ENCODE data around the gene HCST.
A peak's percentile ranks its signal among the peaks of the same experiment; 100 is the strongest.

HCST gene

DNA sequence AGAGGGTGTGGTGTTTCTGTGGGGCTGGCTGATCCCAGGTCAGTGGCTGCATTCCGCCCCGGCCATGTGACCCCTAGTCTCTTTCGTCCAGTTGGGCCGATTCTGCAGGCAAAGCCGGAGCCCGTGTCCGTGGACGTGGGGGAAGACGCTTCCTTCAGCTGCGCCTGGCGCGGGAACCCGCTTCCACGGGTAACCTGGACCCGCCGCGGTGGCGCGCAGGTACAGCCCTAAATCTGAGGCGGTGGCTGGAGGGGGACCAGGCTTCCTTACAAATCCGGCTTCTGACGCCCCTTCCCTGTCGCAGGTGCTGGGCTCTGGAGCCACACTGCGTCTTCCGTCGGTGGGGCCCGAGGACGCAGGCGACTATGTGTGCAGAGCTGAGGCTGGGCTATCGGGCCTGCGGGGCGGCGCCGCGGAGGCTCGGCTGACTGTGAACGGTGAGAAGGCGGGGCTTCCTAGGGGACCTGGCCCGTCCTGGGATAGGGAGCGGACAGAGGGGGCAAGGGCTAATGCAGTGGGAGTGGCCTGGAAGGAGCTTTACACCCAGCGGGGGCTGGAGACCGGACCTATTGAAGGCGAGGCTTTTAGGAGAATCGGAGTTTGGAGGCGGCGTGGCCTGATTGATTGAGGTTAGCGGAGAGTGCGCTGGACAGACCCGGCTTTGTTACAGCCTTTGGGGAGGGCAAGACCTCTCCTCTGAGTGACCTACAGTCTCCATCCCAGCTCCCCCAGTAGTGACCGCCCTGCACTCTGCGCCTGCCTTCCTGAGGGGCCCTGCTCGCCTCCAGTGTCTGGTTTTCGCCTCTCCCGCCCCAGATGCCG is 41.3 kb upstream of the HCST start:
- no peak overlapping the region for H3K4me3 ChIP-seq (ENCODE audit: low read depth, low read length)
- TF ChIP-seq CTCF (conservative IDR thresholded peaks at IDR 0.05; ENCODE audit: low read depth, low read length), result no peak
- DNase-seq (ENCODE audit: low read depth), result no peak

DNA sequence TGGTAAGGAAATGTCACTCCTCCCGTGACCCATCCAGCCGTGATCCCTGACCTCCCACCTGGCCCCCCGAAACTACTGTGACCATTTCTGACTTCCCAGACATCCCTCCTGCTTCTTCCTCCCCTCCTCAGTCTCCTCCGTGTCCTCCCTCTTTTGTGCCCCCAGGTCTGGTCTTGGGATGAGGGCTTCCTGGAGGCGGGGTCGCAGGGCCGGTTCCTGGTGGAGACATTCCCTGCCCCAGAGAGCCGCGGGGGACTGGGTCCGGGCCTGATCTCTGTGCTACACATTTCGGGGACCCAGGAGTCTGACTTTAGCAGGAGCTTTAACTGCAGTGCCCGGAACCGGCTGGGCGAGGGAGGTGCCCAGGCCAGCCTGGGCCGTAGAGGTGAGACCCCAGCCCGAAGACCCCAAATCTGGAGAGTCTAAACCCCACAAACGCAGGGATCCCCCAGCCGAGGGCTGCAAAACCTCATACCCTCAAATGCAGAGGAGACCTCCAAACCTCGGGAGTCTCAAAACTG is 40.6 kb upstream of the HCST start:
- no peak for TF ChIP-seq CTCF (conservative IDR thresholded peaks at IDR 0.05; ENCODE audit: low read depth, low read length)
- no peak overlapping the region for H3K4me3 ChIP-seq (ENCODE audit: low read depth, low read length)
- no peak for DNase-seq (ENCODE audit: low read depth)

GRCh38 chr19:35862528-35862927 is 39.8 kb upstream of the HCST start:
- DNase-seq (ENCODE audit: low read depth), result no peak
- no peak for TF ChIP-seq CTCF (conservative IDR thresholded peaks at IDR 0.05; ENCODE audit: low read depth, low read length)
- H3K4me3 ChIP-seq (ENCODE audit: low read depth, low read length), result no peak overlapping the region

- no peak for DNase-seq (ENCODE audit: low read depth)
- TF ChIP-seq CTCF (conservative IDR thresholded peaks at IDR 0.05; ENCODE audit: low read depth, low read length), result no peak
- H3K4me3 ChIP-seq (ENCODE audit: low read depth, low read length), result no peak overlapping the region
Observed at GRCh38 chr19:35863018-35863417, 39.3 kb upstream of the HCST start.

DNA sequence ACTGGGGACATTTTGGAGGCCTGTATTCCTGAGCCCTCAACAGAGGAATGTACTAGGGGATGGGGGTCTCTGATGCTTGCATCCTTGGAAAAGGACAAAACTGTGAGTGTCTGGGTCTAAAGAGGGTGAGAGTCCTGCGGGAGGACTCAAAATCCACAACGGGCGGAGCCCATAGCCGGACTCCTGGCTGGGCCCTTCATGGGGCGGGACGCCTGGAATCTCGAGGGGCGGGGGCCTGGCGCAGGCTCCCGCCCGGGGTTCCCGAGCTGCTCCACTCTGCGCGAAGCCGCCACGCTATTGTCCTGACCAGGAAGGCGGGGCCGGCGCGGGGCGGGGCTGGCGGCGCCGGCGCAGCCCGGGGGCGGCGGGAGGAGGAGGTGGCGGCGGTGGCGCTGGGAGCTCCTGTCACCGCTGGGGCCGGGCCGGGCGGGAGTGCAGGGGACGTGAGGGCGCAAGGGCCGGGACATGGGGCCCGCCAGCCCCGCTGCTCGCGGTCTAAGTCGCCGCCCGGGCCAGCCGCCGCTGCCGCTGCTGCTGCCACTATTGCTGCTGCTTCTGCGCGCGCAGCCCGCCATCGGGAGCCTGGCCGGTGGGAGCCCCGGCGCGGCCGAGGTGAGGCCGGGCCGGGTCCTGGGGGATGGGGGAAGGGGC is 34.0 kb upstream of the HCST start, which contains the start of gene APLP1:
TSS of gene APLP1 (plus strand) at position 403 of the 651 bp plus-strand sequence. CDS start at position 466, 63 bp downstream.
- no peak for DNase-seq (ENCODE audit: low read depth)
- peak within 1 kb of the TSS; percentile 49 for H3K4me3 ChIP-seq (ENCODE audit: low read depth, low read length)
- TF ChIP-seq CTCF (conservative IDR thresholded peaks at IDR 0.05; ENCODE audit: low read depth, low read length), result no peak

- peak overlapping the region; percentile 49 for H3K4me3 ChIP-seq (ENCODE audit: low read depth, low read length)
- no peak for TF ChIP-seq CTCF (conservative IDR thresholded peaks at IDR 0.05; ENCODE audit: low read depth, low read length)
- no peak for DNase-seq (ENCODE audit: low read depth)
Observed at GRCh38 chr19:35868823-35869326, 33.5 kb upstream of the HCST start.

Measured in choroid plexus epithelial cell (primary cell).